Measurements from ENCODE around the gene EFCAB8.

Gene EFCAB8

DNA sequence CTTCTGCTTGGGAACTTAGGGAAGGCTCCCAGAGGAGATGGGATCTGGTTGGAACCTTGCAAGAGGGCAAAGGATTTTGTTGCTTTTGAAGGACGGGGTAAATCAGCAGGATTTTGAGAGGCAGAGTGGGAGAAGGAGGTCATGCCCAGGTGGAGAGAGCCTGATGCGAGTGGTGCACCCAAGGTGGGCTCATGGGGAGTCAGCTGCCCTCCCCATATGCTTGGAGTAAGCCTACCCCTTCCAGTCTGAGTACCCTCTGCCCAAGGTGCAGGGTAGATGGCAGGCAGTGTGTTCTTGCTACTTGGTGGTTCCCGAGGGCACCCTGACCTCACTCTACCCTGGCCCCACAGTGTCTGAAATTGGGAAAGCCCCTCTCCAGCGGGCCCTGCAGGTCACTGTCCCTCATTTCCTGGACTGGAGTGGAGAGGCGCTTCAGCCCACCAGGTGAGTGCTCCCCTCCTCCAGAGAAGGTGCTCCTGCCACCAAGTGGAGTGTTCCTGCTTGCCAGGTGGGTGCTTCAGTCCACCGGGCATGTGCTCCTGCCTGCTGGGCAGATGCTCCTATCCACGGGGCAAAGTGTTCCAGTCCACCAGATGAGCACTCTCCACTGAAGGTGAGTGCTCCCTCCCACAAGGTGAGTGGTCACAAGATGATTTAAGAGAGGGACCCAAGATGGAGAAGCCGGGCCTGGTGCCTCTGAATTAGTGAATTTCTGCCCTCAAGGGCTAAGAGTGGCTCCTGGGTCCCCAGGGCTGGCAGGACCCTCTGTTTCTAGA is 152.1 kb downstream of the EFCAB8 start:
- no peak for DNase-seq

All from DMS 273 treated with DMSO at 0.1 percent for 48 hours (cell line).